Neural progenitor cell (in vitro differentiated cells): Measurements from ENCODE around the gene PRR19.

Source experiments
- CTCF ChIP-seq: fragments of 200-600 bp; sonication (generic); IDR thresholded peaks from 2 replicates; pipeline ENCODE4 v1.5.1; 2017; ENCODE audit warnings: antibody characterized with exemption, mild to moderate bottlenecking
- EZH2 ChIP-seq: fragments of 200-600 bp; sonication (generic); IDR thresholded peaks from 2 replicates; pipeline ENCODE4 v1.6.1; 2017; ENCODE audit warnings: antibody characterized with exemption, mild to moderate bottlenecking, moderate library complexity
- EZH2phosphoT487 ChIP-seq: fragments of 200-600 bp; sonication (generic); IDR thresholded peaks from 2 replicates; pipeline ENCODE4 v1.6.1; 2017; ENCODE audit warnings: antibody characterized with exemption

GRCh38 chr19:42315024-42315423 lies 13.1 kb downstream of the PRR19 start:
- TF ChIP-seq CTCF (no peak), EZH2phosphoT487 (no peak), EZH2 (no peak)
